ENCODE measurements around the gene GOLGA3.

- no peak for TF ChIP-seq POLR2A (IDR thresholded peaks at IDR 0.05)
- TF ChIP-seq, protein P1, sequence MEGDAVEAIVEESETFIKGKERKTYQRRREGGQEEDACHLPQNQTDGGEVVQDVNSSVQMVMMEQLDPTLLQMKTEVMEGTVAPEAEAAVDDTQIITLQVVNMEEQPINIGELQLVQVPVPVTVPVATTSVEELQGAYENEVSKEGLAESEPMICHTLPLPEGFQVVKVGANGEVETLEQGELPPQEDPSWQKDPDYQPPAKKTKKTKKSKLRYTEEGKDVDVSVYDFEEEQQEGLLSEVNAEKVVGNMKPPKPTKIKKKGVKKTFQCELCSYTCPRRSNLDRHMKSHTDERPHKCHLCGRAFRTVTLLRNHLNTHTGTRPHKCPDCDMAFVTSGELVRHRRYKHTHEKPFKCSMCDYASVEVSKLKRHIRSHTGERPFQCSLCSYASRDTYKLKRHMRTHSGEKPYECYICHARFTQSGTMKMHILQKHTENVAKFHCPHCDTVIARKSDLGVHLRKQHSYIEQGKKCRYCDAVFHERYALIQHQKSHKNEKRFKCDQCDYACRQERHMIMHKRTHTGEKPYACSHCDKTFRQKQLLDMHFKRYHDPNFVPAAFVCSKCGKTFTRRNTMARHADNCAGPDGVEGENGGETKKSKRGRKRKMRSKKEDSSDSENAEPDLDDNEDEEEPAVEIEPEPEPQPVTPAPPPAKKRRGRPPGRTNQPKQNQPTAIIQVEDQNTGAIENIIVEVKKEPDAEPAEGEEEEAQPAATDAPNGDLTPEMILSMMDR (IDR thresholded peaks at IDR 0.05), result no peak
Observed at GRCh38 chr12:132806857-132807256, 21.8 kb downstream of the GOLGA3 start.
